Stimulated activated naive CD8-positive, alpha-beta T cell treated with anti-CD3 and anti-CD28 coated beads, Interleukin-15, amount 100 ng/mL, for 72 hours (primary cell): ENCODE data around the gene TNRC18.
A peak's percentile ranks its signal among the peaks of the same experiment; 100 is the strongest.

Experiments
- ATAC-seq: fragments of 150-1000 bp; cut with Tn5 transposase; 2 replicates; pipeline ENCODE4 v1.10.0; 2021; ENCODE audit warnings: mild to moderate bottlenecking, moderate library complexity
- DNase-seq, 2 donors: peaks; one replicate each; pipeline ENCODE4 v3.0.0; 2021 to 2022
- H3K27ac Mint-ChIP-seq, 2 donors: one replicate each; pipeline ENCODE4 v1.8.0; 2022; ENCODE audit warnings: mild to moderate bottlenecking in 2 of 2, mixed read lengths in 2 of 2, moderate library complexity in 2 of 2
- H3K27me3 Mint-ChIP-seq: one replicate; pipeline ENCODE4 v1.8.0; 2022; ENCODE audit warnings: mixed read lengths
- H3K4me1 Mint-ChIP-seq: one replicate; pipeline ENCODE4 v1.8.0; 2022; ENCODE audit warnings: mild to moderate bottlenecking, mixed read lengths
- H3K4me3 Mint-ChIP-seq, 2 donors: one replicate each; pipeline ENCODE4 v1.8.0; 2022; ENCODE audit warnings: mild to moderate bottlenecking in 2 of 2, mixed read lengths in 2 of 2, moderate library complexity in 1 of 2
- H3K9me3 Mint-ChIP-seq, 2 donors: one replicate each; pipeline ENCODE4 v1.8.0; 2022; ENCODE audit warnings: mixed read lengths in 2 of 2

The TNRC18 gene

DNA sequence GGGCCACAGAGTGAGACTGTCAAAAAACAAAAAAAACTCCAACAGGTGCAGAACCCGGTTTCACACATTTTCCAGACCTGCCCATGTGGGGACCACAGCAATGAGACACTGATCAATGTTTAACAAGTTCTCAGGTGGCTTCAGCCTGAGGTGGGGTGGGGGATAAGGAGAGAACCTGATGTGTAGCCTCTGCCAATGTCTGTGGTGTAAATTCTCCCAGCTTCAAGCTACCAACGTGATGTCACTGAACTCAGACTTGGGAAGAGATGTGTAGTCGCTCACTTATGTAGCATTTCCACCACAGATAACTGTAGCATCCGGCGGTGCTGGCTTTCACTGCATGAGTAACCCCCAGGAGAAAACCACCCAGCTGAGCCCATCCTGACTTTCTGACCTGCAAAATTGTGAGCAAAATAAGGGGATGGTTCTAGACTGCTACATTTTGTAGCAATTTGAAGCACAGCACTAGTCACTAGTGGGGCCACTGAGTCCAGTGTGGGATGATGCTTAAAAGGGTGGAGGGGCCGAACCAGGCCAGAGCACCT is 13.8 kb upstream of the TNRC18 start:
- Mint-ChIP-seq H3K9me3 (peaks cover 0 to 14% of the 10 kb centered on the region in 2 donors), H3K4me3 (no peak overlapping the region), H3K27me3 (peaks cover 3% of the 10 kb centered on the region), H3K27ac (no peak overlapping the region), H3K4me1 (no peaks in the 10 kb centered on the region)
- ATAC-seq (no peak), DNase-seq (no peak)

DNA sequence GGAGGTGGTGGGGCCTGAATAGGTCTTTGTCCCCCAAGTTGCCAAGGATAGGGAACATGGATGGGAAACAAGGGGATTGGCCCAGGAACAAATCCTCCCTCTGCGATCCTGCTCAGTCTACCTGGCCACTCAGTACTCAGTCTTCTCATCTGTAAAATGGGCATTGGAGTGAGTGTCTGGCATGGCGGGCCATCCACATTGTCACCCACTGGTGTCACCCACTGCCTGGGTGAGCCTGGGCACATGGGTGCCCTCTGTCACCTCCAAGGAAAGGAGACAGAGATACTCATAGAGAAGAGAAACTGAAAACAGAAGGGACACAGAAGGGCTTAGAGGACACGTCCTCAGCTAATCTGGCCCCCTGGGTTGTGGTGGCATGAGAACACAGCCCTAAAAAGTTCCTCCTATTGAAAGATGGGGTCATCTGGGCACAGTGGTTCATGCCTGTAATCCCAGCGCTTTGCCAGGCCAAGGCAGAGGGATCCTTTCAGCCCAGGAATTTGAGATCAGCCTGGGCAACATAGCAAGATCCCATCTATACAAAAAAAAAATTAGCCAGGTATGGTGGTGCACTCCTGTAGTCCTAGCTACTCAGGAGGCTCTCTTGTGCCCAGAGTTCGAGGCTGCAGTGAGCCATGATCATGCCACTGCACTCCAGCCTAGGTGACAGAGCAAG is 12.5 kb upstream of the TNRC18 start:
- Mint-ChIP-seq H3K9me3 (peaks cover 0 to 14% of the 10 kb centered on the region in 2 donors), H3K27me3 (peaks cover 16% of the 10 kb centered on the region), H3K27ac (no peak overlapping the region), H3K4me3 (no peak overlapping the region), H3K4me1 (no peaks in the 10 kb centered on the region)
- ATAC-seq, result no peak
- DNase-seq, result no peak

DNA sequence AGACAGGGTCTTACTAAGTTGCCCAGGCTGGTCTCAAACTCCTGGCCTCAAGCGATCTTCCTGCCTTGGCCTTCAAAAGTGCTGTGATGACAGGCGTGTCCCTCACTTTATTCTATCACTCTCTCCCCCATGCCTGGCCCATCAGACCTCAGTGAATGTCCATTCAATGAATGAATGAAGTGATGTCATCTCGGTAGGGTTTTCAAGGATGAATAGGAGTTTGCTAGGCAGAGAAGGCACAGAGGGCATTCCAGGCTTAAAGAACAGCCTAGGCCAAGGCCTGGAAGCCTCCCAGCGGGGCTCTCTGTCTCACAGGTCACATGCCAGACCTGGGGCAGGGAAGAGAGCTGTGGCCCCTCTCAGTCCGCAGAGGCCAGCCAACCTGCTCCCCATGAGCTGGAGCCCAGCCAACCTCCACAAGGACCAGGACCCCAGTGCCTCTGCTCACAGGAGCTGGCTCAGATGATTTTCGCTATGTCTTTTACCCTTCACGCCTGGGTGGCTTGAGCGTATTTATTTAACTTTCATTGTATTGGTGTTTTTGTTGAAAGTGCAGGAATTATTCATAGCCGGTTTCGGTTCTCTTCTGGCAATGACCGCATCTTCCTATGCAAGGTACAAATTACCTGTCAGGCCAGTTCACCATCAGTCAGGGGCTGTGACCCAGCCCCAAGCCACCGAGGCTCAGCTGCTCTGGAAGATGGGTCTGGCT is 11.8 kb upstream of the TNRC18 start:
- Mint-ChIP-seq H3K4me3 (no peak overlapping the region), H3K4me1 (no peaks in the 10 kb centered on the region), H3K27me3 (peaks cover 23% of the 10 kb centered on the region), H3K9me3 (peaks cover 0 to 14% of the 10 kb centered on the region in 2 donors), H3K27ac (no peak overlapping the region)
- DNase-seq (no peak), ATAC-seq (no peak)

DNA sequence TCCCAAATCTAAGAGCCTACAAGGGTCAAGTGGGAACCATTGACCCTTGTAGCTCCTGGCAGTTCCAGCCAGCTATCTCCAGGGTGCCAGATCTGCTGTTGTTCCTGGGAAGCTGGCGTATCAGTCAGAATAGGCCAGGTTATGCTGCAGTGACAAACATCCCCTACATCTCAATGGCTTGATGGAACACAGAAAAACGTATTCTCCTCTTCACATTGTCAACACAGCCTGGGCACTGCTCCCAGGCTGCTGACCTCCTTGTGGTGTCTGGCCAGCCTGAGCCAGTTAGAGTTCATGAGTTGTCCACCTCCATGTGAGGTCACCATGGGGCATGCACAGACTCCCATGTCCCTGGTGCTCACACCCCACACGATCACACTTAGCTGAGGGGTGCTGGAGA is 9.5 kb upstream of the TNRC18 start:
- no peak overlapping the region for H3K27ac Mint-ChIP-seq
- peaks cover 46% of the 10 kb centered on the region for H3K27me3 Mint-ChIP-seq
- DNase-seq, result no peak
- ATAC-seq, result no peak
- no peak overlapping the region for H3K4me3 Mint-ChIP-seq
- peaks cover 22% of the 10 kb centered on the region for H3K4me1 Mint-ChIP-seq
- H3K9me3 Mint-ChIP-seq, result peaks cover 0 to 14% of the 10 kb centered on the region in 2 donors

DNA sequence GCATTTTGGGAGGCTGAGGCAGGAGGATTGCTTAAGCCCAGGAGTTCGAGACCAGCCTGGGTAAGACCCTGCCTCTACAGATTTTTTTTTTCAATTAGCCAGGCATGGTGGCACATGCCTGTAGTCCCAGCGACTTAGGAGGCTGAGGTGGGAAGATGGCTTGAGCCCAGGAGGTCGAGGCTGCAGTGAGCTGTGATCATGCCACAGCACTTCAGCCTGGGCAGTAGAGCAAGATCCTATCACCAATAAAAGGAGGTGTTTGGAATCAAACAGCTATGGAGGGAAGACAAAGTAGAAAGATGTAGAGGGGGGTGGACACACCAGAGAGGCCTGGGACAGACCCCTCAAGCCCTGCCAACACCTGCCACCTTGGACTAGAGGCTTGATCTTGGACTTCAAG is 9.1 kb upstream of the TNRC18 start:
- peaks cover 26% of the 10 kb centered on the region for H3K4me1 Mint-ChIP-seq
- ATAC-seq, result no peak
- DNase-seq, result no peak
- peaks cover 0 to 13% of the 10 kb centered on the region in 2 donors for H3K9me3 Mint-ChIP-seq
- no peak overlapping the region for H3K4me3 Mint-ChIP-seq
- no peak overlapping the region for H3K27ac Mint-ChIP-seq
- peaks cover 51% of the 10 kb centered on the region for H3K27me3 Mint-ChIP-seq

DNA sequence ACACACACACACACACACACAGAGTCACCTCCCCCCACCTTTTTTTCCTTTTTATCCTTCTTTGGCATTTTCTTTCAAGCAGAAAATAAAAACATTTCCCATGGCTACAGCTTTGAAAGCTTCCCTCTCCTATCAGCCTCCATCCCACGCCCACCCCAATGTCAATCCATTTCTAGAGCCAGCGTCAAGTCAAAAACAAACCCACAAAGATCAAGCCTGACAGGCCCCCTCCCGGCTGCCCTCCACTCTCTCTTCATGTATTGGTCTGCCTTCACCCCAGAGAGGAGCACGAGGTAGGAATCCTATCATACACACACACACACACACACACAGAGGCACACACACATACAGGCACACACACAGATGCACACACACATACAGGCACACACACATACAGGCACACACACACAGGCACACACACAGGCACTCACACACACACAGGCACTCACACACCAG is 8.0 kb upstream of the TNRC18 start:
- Mint-ChIP-seq H3K4me3 (no peak overlapping the region), H3K4me1 (peaks cover 37% of the 10 kb centered on the region), H3K9me3 (peaks cover 0 to 6% of the 10 kb centered on the region in 2 donors), H3K27ac (no peak overlapping the region), H3K27me3 (peaks cover 62% of the 10 kb centered on the region)
- ATAC-seq (no peak), DNase-seq (no peak)

DNA sequence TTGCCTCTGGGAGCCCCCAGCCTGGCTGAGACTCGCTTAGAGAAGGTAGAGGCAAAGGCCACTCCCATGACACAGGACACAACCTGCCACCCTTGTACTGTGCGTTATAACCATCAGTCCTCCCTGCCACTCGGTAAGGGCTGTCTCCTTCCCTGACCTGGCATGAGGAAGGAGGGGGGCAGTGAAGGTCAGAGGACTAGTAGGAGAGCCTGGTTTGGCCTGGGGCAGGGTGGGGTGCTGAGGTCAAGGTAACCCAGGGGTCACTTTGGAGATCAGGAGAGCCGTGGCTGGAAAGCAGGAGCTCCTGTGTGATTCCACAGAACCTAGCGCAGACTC is 6.9 kb upstream of the TNRC18 start:
- Mint-ChIP-seq H3K27ac (no peak overlapping the region), H3K4me3 (peak overlapping the region in 1 of 2 donors; percentile 19), H3K27me3 (peaks cover 72% of the 10 kb centered on the region), H3K9me3 (peaks cover 0 to 6% of the 10 kb centered on the region in 2 donors), H3K4me1 (peaks cover 45% of the 10 kb centered on the region)
- DNase-seq (no peak), ATAC-seq (no peak)

DNA sequence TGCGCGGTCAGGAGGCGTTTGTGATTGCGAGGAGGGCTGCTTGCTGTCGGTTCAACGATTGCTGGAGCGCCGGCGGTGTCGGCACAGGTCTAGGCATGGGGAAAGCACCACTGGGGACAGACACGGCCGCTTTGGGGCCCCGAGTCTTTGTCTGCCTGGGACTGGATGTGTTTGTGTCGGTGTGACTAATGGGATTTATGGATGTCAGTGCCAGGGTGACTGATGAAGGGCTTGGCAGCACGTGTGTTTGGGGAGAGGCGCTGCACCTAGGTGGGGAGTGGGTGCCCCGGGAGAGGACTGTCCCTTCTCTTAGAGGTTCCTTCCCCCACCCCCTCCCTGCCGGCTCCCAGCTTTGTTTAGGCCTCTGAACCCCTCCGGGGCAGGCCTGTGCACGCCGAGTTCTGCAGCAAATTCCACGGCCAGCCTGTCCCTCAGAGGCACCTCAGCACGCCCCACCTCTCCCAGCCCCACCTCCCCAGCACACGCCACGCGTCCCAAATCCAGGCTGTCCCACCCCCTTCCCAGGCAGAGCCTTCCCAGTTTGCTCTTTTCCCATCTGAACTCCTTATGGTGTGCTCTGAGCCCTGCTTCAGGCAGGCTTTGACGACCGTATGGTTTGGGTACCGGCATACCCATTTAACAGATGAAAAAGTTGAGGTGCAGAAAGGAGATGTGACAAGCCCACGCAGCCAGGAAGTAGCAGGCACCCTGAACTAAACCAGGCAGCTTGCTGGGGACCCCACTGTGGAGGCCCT is 6.4 kb upstream of the TNRC18 start:
- DNase-seq (peak; percentile 22 to 49), ATAC-seq (peak; percentile 58)
- H3K4me3 Mint-ChIP-seq, result peak overlapping the region; percentile 57 to 73
- peak overlapping the region in 1 of 2 donors; percentile 71 for H3K27ac Mint-ChIP-seq
- peaks cover 77% of the 10 kb centered on the region for H3K27me3 Mint-ChIP-seq
- H3K9me3 Mint-ChIP-seq, result peaks cover 0 to 6% of the 10 kb centered on the region in 2 donors
- peaks cover 51% of the 10 kb centered on the region for H3K4me1 Mint-ChIP-seq

DNA sequence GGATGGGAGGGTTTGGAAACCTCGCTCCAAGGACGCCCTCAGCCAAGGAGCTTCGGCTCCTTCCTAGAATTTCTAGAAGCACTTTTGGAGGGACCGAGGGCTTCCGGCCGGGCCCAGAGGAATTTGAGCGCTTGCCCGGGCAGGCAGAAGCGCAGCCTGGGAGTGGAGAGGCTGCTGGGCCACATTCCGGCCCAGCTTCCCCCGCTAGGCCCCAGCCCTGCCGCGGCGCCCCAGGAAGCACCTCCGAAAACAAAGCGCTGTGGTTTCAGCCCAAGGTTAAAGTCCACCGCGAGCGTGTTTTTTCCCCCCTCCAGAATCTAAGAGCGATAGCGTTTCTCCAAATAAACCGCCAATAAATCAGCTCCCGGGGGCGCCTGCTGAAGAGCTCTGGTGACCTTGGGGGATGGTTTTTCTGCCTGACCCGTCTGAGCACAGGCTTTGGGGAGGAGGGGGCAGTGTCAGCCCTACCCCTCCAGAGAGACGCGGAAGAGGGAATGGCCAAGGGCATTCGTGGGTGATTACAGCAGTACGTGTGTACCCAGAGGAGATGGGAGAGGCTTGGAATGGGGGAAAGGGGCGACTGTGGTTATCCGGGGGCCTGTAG is 5.7 kb upstream of the TNRC18 start:
- peak; percentile 34 to 42 for DNase-seq
- peak overlapping the region in 1 of 2 donors; percentile 71 for H3K27ac Mint-ChIP-seq

DNA sequence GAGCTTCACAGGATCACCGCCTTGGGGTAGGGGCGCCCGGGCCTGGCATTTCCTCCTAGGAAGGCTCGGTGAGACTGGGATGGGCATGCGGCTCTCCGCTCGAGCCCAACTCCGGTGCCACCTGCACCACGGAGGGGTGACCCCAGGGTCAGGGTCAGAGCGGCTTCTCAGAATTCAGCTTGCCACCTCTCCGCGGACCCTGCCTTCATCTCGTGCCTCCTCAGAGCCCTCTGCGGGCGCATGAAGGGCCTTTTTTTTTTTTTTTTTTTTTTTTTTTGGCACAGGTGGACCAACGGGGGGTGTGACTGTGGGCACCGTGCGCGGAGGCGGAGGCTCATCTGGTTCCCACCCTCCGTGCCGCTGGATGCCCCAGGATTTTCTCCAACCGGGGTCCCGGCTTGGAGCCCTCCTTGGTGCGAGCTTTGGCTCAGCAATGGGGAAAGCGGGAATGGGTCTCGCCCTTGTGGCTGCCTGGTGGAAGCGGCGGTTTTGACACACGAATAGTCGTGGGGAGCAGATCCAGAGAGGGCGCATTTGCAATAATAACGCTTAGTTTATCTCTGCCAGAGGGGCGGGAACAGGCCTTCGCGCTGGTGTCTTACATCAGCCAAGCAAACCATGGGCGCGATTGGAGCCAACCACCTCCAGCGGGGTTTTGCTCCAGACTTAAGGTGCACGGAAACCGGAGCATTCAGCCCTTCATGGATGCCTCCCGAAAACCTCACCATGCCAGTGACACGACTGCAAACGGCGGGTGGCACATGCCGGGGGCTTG is 5.0 kb upstream of the TNRC18 start:
- peaks cover 61% of the 10 kb centered on the region for H3K4me1 Mint-ChIP-seq
- peaks cover 89% of the 10 kb centered on the region for H3K27me3 Mint-ChIP-seq
- DNase-seq (peak; percentile 32 to 44), ATAC-seq (peak; percentile 57)
- peak overlapping the region; percentile 57 to 73 for H3K4me3 Mint-ChIP-seq
- H3K27ac Mint-ChIP-seq, result no peak overlapping the region
- peaks cover 0 to 6% of the 10 kb centered on the region in 2 donors for H3K9me3 Mint-ChIP-seq

More for the DNA sequence above, 5.7 kb upstream of the TNRC18 start:
- ATAC-seq, result peak; percentile 51
- peaks cover 58% of the 10 kb centered on the region for H3K4me1 Mint-ChIP-seq
- peaks cover 84% of the 10 kb centered on the region for H3K27me3 Mint-ChIP-seq
- peaks cover 0 to 6% of the 10 kb centered on the region in 2 donors for H3K9me3 Mint-ChIP-seq
- peak overlapping the region; percentile 57 to 73 for H3K4me3 Mint-ChIP-seq

DNA sequence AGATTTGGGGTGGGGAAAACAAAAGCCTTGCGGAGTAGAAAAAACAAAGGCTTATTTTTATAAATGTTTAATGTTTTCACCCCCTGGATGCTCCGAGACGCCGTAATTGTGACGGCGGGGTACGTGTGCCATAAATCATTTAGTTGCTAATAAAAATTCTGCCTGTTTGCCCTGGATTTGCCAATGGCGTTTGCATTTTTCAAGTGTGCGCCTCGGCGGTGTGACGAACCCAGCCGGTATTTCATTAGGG is 2.5 kb upstream of the TNRC18 start:
- Mint-ChIP-seq H3K27me3 (peaks cover 87% of the 10 kb centered on the region), H3K27ac (no peak overlapping the region), H3K4me1 (peaks cover 72% of the 10 kb centered on the region), H3K9me3 (no peaks in the 10 kb centered on the region), H3K4me3 (peak overlapping the region; percentile 66 to 89)
- peak in 1 of 2 donors; percentile 10 for DNase-seq
- no peak for ATAC-seq

DNA sequence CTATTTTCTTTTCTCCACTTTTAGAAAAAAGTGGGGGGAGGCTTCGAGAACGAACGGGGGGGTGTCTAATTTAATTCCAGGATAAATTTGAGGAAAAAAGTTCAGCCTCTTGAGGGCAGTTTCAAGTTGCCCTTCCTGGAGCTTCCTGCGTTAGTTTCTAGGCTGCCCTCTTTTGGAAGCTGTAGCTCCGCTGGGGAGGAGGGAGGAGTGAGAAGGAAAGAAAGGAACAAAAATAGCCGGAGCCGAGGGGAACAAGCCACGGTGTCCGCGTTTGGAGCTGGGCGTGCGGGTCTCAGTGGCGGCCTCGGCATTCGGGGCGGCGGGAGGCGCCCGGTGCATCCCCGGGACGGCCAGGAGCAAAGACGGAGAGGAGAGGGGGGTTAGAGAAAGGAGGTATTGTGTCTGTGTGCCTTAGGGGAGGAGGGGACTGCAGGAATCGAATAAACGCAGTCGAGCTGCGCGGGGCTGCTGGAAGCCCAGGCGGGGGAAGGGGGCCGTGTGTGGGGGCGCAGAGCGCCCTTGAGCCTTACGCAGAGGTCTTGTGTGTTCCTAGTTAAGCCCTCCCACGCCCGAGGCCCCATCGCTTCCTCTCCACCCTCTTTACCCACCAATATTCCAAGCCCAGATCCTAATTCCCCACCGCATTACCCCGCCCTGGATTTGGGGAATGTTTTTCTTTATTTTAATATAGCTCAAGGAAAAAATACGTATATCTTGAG is 2.0 kb upstream of the TNRC18 start:
- Mint-ChIP-seq H3K27me3 (peaks cover 86% of the 10 kb centered on the region), H3K9me3 (no peaks in the 10 kb centered on the region), H3K4me3 (peak overlapping the region; percentile 89), H3K27ac (peak overlapping the region in 1 of 2 donors; percentile 67), H3K4me1 (peaks cover 75% of the 10 kb centered on the region)
- ATAC-seq (no peak), DNase-seq (peak in 1 of 2 donors; percentile 8)

DNA sequence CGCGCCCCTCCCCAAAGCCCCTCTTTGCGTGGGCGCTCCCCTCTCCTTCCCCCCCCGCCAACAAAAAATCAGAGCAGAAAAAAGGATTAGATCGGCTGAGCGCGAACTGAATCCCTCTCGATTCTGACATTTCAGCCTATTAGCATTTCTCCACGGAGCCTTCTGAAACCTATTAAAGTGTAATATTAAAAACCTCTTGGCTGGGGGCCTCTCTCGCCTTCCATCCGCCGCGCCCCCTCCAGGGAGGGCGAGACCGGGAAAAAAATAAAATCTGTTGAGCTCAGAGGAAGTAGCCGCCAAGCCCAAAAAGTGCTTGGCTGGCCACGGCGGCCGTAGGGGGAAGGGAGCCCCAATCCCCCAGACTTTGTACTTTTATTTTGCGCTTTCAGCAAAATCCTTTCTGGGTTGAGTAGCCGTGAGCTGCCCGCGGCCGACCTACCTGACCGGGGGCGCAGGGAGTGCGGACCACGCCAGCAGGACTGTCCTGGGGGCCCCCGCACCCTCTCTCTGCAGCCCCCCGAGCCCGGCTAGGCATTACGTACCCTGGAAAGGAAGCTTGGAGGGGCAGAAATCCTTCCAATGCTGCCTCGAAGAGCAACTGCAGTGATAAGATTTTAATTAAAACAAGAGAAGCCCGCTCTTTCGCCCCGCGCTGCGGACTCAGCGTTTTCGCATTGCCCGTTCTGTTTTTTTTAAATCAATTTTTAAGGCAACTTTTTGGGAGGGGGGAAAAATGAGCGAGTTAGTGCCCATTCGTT is 1.3 kb upstream of the TNRC18 start:
- ATAC-seq (no peak), DNase-seq (peak in 1 of 2 donors; percentile 15)
- H3K9me3 Mint-ChIP-seq, result no peaks in the 10 kb centered on the region
- peak overlapping the region; percentile 89 for H3K4me3 Mint-ChIP-seq
- H3K27ac Mint-ChIP-seq, result no peak overlapping the region
- H3K4me1 Mint-ChIP-seq, result peaks cover 78% of the 10 kb centered on the region
- peaks cover 86% of the 10 kb centered on the region for H3K27me3 Mint-ChIP-seq
